Ramos (cell line): ENCODE data around the gene CCM2.

Experiments
- in situ Hi-C: fragments of 300-500 bp; cut with MboI; formaldehyde crosslinking; loops from one replicate; pipeline ENCODE4 v1.14.3; 2022; ENCODE audit warnings: low sequenced_read_pairs; ENCODE audit not compliant: unreplicated experiment

Gene CCM2

GRCh38 chr7:45088146-45088701 is 88.2 kb downstream of the CCM2 start:
- in situ Hi-C loops, result no loop called here

- in situ Hi-C loops, result no loop called here
These were observed 88.9 kb downstream of the CCM2 start, which contains the start of gene NACAD for GRCh38 chr7:45088821-45089340. NACAD (minus strand) TSS chr7:45088969; CDS start chr7:45088894, 75 bp downstream.

GRCh38 chr7:45089341-45089891 is 89.4 kb downstream of the CCM2 start:
- in situ Hi-C loops, result no loop called here

- in situ Hi-C loops, result no loop called here
These were observed 92.3 kb downstream of the CCM2 start for GRCh38 chr7:45092100-45092930.

- in situ Hi-C loops, result no loop called here
These were observed 92.9 kb downstream of the CCM2 start for GRCh38 chr7:45092931-45093235.

- in situ Hi-C loops, result no loop called here
These were observed 99.2 kb downstream of the CCM2 start for GRCh38 chr7:45098983-45099839.

GRCh38 chr7:45099891-45100760 is 100.1 kb downstream of the CCM2 start:
- in situ Hi-C loops, result no loop called here

- in situ Hi-C loops, result no loop called here
These were observed 100.9 kb downstream of the CCM2 start for GRCh38 chr7:45100761-45101480.

- in situ Hi-C loops, result no loop called here
These were observed 101.7 kb downstream of the CCM2 start for GRCh38 chr7:45101748-45102147.

GRCh38 chr7:45102785-45103712 is 103.0 kb downstream of the CCM2 start:
- in situ Hi-C loops, result no loop called here

GRCh38 chr7:45103958-45104843 is 104.2 kb downstream of the CCM2 start:
- in situ Hi-C loops, result no loop called here

- in situ Hi-C loops, result no loop called here
These were observed 105.0 kb downstream of the CCM2 start for GRCh38 chr7:45104844-45105587.

- in situ Hi-C loops, result no loop called here
These were observed 105.7 kb downstream of the CCM2 start for GRCh38 chr7:45105588-45106188.

- in situ Hi-C loops, result no loop called here
These were observed 106.8 kb downstream of the CCM2 start for GRCh38 chr7:45106820-45107219.

GRCh38 chr7:45107356-45107755 is 107.4 kb downstream of the CCM2 start:
- in situ Hi-C loops, result no loop called here

- in situ Hi-C loops, result no loop called here
These were observed 108.9 kb downstream of the CCM2 start for GRCh38 chr7:45108863-45109262.
